GM19438 (cell line): Measurements from ENCODE around the gene SPACDR.

Source experiments
- ATAC-seq: cut with Tn5 transposase; IDR thresholded peaks from one replicate; pipeline ENCODE4 v1.9.1; 2021; ENCODE audit warnings: low read depth; ENCODE audit not compliant: unreplicated experiment

SPACDR gene

DNA sequence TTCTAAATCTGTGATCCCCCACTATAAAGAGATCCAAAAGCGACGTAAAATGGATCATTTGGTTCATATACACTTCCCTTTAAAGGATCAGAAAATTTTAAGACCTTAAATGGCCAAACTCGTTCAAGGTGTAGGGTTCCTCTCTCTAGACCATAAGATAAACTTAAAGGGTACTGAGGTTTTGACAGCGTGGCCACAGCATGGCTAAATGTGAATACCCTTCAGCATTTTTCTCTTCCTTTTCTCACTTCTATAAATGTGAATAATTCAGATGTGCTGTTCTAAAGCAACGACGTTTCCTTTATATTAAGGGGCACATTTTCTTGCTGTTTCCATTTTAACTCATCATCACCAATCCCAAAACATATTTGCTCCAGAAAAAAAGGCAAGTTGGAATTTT, 40.7 kb downstream of the SPACDR start:
- no peak for ATAC-seq

DNA sequence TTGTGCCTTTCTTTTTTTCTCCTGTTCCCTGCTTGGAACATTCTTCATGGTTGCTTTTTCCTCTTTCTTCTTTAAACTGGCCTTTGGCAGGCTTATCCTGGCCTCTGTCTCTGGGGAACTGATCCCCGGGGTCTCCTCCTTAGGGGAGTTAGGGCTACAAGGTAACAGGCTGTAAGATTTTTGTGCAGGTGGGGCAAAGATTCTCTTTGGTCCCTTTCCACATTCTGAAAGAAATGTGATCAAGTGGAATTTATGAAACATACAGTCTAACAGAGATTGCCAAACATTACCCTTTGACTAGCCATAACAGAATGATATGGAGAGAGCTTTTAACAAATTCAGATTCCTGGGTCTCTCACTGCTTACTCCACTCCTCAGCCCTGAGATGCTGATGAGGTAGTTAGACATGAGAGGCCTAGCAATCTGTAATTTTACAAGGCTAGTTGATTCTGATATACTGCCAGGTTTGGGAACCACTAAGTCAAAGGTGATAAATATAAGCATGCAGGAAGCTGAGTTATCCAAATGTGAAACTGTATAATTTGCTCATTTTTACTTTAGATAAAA, 44.3 kb downstream of the SPACDR start:
- no peak for ATAC-seq

DNA sequence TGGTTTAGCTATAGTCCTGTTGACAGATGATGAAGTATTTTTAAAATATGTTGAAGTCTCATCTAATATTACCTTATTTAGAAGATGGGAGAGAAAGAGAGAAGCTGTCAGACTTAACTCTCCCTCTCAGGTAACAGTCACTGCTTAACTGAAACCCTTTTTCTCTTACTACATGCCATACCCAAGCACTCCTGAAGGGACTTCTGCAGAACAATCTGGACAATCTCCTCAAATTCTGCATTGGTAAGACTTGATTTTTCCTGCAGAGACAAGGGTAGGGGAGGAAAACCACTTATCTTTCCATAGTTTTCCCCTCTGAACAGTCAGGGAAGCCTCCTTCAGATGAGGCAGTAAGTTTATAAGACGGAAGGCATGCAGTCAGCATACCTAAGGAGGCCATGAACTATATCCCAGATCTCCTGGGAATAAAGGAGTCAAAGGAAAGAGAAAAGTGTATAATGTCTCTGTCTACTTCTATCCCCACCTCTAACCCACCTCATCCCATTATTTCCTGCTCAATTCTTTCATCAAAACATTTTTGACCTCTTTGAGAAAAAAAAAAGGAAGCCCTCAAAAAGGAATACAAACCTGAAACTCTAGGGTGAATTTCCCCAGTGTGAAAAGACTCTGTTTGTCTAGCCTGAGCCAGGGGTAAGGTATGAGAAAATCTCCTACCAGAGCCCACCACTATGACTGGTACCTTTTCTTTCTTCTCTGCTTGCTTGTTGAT, 45.0 kb downstream of the SPACDR start:
- ATAC-seq = no peak

DNA sequence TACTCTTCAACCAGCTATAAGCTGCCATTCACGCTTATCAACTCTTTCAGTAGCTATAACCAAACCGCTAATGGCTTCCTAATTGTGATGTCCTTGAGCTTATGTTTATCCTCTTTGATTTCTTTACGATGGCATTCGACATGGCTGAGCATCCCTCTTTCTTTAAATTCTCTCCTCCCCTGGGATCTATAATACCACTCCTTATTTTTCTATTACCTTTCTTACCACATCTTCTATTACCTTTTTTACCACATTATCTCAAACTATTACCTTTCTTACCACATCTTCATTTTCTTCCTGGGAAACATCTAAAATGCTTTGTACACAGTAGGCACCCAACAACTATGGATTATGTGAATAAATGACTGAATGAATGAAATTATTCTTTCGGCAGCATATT, 48.6 kb downstream of the SPACDR start:
- no peak for ATAC-seq

DNA sequence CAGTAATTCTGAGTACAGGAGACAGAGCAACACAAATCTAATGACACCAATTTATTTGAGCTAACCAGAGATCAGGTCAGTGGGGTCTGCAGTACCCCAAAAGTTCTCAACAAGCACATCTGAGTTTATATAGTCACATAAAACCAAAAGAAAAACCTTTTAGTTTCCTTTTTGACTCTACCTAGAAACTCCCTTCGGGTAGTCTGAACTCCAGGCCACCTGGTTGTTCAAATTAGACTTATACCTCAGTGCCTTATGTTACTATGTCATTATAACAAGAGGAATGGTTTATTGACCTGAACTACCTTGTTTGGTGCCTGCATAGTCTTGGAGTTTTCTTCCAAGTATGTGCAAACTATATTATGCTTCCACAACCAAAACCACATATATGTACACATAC, 50.2 kb downstream of the SPACDR start:
- no peak for ATAC-seq

DNA sequence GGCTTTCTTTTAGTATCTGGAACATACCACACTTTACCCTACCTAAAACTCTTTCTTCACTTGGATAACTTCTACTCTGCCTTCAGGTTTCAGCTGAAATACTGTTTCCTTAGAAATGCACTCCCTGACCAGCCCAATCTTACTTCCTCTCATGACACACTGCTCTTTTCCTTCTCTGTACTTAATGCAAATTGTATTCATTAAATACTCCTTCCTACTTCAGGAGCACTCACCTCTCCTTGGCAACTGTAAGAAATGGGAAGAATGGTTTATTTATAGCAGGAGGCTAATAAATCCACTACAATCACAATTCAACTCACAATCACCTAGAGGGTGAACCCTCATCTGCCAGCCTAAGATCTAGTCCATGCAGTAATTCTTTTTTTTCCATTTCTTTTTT, 50.7 kb downstream of the SPACDR start:
- ATAC-seq = no peak

DNA sequence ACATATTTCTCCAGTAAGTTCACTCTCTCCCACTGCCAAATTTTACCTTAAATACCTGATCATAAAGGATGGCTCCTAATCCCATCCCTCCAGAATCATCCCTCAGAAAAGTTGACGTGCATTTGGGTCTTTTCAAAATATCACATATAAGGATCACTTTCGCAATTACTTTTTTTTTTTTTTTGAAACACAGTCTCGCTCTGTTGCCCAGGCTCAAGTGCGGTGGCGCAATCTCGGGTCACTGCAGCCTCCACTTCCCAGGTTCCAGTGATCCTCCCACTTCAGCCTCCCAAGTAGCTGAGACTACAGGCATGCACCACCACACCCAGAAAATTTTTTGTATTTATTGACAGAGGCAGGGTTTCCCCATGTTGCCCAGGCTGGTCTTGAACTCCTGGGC, 53.0 kb downstream of the SPACDR start:
- no peak for ATAC-seq

DNA sequence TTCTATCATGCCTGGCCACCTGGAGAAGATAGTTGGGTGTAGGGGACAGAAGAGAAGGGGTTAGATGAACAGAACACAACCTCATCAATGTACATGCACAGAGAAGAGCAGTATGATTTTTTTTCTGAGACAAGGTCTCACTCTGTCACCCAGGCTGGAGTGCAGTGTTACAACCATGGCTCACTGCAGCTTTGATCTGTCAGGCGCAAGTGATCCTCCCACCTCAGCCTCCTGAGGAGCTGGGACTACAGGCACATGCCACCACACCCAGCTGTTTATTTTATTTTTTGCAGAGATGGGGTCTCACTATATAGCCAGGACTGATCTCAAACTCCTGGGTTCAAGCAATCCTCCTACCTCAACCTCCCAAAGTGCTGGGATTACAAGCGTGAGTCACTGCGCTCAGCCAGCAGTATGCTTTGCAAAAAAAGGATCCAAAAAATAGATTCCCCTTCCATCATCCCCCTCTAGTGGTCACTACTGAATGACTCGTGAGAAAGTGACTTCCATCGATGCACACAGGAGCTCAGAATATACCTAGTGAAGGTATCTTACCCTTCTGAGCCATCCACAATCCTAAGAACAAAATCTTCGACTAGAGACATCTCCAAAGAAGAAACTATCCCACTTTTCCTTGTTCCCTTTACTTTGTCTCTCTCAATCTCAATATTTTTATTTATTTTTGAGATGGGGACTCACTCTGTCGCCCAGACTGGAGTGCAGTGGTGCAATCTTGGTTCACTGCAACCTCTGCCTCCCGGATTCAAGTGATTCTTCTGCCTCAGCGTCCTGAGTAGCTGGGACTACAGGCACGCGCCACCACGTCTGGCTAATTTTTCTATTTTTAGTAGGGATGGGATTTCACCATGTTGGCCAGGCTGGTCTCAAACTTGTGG, 56.5 kb downstream of the SPACDR start:
- ATAC-seq = no peak

DNA sequence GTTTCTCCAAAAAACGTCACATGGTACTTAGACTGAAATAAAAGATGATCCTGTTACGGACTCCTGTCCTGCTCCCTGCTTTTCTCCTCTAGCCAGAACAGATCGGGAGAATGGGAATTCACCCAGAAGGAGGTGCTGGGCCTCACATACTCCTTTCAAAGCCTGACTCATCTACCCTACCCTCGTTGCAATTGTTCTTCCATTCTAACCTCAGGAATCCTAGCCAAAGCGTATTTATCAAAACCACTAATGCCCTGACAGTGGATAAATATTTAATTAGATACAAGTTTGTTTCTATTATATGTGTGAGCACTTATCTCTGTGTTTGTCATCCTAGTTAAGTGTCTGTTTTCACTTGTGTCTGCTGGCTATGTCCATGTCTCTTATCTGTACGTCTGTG, 57.3 kb downstream of the SPACDR start:
- no peak for ATAC-seq
